ENCODE results near the gene NEK1.
"Not testable (repeated sequence)": the region's sequence is repeated elsewhere in the genome, so short reads cannot be mapped to it uniquely, and the experiment has no call there.

NEK1 gene

DNA sequence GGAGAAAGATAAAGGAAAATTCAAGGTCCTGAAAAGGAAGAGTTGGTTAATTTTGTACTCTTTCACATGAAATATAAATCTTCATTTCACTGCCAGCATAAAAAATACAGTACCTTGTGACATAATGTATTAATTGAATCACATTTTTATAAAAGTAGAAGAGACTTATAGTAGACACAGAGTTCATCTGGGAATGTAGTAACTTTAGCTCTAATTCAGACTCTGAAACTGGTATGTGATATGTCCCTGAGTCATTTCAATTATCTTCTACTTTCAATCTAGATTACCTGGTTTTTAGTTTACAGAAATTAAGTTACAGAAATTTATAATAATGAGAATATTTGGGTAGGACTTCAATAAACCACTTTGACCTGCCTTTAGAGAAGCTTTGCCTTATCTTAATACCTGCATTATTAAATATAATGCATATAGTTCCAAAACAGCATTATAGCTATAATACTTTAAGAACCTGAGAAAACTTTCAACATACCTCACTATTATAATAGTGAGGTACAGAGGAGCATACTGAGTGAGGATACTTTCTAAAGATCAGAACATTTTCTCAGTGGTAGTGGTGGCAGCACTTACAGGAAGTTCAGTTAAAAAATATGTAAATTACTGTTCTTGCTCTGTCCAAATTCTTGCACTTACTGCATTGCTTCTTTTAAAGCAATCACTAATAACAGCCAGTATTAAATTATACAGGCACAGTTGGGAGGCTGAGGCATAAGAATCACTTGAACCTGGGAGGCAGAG, 11.2 kb downstream of the NEK1 start:
- DNase-seq (ENCODE audit: low read depth), result no peak

- DNase-seq (ENCODE audit: low read depth), result no peak
Observed at GRCh38 chr4:169594560-169595195, 17.7 kb downstream of the NEK1 start.

- DNase-seq (ENCODE audit: low read depth), result no peak
Observed at GRCh38 chr4:169593050-169593560, 19.3 kb downstream of the NEK1 start.

DNA sequence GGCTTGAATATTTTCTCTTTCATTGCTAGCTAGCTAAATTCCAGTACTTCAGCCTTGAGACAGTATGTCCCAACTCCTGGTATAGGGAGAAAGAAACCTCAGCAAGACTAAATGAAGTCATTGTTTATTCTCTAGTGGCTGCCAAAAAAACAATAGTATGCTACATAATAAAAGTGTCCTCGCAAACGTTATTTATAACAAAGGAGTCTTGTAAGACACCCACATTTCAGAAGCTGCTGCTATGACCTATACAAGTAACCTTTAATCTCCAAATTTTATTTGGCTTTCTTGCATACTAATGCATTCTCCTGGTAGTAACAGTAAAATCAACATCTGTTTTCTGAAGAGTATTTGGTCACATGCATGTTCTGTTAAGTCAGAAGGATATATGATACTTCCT, 28.8 kb downstream of the NEK1 start:
- no peak for DNase-seq (ENCODE audit: low read depth)

GRCh38 chr4:169582706-169583105, 29.7 kb downstream of the NEK1 start:
- no peak for DNase-seq (ENCODE audit: low read depth)

GRCh38 chr4:169582203-169582602, 30.2 kb downstream of the NEK1 start:
- no peak for DNase-seq (ENCODE audit: low read depth)

DNA sequence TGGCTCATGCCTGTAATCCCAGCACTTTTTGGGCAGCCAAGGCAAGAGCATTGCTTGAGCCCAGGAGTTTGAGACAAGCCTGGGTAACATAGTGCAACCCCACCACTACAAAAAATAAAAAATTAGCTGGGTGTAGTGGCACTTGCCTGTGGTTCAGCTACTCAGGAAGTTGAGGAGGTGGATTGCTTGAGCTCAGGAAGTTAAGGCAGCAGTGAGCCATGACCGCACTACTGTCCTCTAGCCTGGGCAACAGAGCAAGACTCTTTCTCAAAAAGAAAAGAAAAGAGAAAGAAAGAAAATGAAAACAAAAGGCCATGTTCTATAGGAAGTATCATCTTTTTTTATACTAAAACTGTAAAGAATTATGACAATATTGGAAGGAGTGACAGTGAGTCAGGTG, 38.5 kb downstream of the NEK1 start:
- DNase-seq (ENCODE audit: low read depth), result no peak

GRCh38 chr4:169571435-169571834, 40.9 kb downstream of the NEK1 start:
- no peak for DNase-seq (ENCODE audit: low read depth)

DNA sequence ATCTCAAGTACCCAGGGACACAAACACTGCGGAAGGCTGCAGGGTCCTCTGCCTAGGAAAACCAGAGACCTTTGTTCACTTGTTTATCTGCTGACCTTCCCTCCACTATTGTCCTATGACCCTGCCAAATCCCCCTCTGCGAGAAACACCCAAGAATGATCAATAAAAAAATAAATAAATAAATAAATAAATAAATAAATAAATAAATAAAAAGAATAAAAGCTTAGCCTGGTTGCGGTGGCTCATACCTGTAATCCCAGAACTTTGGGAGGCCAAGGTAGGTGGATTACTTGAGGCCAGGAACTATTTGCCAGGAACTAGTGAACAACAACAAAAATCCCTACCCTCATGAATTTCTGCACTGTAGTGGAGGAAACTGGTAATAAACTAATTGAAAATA, 41.4 kb downstream of the NEK1 start:
- DNase-seq (ENCODE audit: low read depth), result not testable (repeated sequence)

DNA sequence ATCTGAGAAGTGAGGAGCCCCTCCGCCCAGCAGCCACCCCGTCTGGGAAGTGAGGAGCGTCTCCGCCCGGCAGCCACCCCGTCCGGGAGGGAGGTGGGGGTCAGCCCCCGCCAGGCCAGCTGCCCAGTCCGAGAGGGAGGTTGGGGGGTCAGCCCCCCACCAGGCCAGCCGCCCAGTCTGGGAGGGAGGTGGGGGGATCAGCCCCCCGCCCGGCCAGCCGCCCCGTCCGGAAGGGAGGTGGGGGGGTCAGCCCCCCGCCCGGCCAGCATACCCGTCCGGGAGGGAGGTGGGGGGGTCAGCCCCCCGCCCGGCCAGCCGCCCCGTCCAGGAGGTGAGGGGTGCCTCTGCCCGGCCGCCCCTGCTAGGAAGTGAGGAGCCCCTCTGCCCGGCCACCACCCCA, 42.1 kb downstream of the NEK1 start:
- DNase-seq (ENCODE audit: low read depth), result not testable (repeated sequence)

DNA sequence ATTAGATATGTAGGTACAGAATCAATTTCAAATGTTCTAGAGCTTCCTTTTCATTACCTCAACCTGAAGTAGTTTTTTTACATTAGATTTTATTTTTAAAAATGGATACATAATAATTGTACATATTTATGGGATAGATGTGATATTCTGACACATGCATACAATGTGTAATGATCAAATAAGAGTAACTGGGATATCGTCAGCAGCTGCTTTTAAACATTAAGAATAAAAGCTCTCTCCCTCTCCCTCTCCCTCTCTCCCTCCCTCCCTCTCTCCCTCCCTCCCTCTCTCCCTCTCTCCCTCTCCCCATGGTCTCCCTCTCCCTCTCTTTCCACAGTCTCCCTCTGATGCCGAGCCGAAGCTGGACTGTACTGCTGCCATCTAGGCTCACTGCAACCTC, 43.2 kb downstream of the NEK1 start:
- DNase-seq (ENCODE audit: low read depth), result not testable (repeated sequence)

- DNase-seq (ENCODE audit: low read depth), result no peak
Observed at GRCh38 chr4:169567916-169568315, 44.5 kb downstream of the NEK1 start.

- no peak for DNase-seq (ENCODE audit: low read depth)
Observed at GRCh38 chr4:169566021-169566818, 46.2 kb downstream of the NEK1 start.

DNA sequence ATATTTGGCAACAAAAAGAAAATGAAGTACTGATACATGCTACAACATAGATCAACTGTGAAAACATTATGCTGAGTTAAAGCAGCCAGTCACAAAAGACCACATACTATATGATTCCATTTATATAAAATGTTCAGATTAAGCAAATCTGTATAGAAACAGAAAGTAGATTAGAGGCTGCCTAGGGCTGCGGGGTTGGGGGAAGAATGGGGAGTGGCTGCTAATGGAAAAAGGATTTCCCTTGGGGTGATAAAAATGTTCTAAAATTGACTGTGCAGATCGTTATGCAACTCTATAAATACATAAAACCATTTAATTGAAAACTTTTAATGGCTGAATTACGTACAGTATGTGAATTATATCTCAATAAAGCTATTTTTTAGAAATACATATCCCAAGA, 46.8 kb downstream of the NEK1 start:
- DNase-seq (ENCODE audit: low read depth), result no peak

GRCh38 chr4:169557061-169557636, 55.2 kb downstream of the NEK1 start:
- no peak for DNase-seq (ENCODE audit: low read depth)

- DNase-seq (ENCODE audit: low read depth), result not testable (repeated sequence)
Observed at GRCh38 chr4:169546548-169546947, 65.8 kb downstream of the NEK1 start.

- no peak for DNase-seq (ENCODE audit: low read depth)
Observed at GRCh38 chr4:169540774-169541173, 71.6 kb downstream of the NEK1 start.

- DNase-seq (ENCODE audit: low read depth), result no peak
Observed at GRCh38 chr4:169530048-169530447, 82.3 kb downstream of the NEK1 start.

DNA sequence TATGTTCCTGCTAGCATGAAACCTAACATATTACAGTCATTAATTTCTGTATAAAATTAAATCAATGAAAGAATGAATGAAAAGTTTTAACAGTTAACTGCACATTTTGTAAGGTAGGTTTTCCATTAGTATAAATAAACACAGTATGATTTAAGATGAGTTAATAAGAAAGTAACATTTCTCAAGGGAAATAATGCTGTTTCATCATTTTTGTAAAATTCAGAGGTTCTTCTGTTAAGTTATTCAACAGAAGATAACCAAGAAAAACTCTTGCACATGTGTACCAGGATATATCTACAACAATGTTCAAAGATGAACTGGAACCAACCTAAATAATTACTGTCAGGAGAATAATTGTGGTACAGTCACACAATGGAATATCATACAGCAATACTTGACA, 88.6 kb downstream of the NEK1 start:
- DNase-seq (ENCODE audit: low read depth), result no peak

DNA sequence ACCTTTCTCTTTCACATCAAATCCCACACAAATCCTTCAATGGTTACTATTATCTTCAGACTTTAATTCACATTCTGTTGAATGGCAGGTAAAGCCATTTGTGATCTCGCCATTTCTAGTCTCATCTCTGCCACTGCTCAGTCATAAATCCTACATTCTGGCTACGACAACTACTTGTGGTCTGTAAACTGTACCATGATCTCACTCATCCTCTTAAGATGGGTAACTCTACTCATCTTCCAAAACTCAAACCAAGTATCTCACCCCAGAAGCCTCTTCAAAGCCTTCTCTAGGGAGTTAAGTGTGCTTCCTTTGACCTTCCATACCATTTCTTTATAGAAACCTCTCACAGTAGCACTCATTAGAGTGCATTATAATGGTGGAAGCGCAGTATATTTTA, 101.8 kb downstream of the NEK1 start:
- DNase-seq (ENCODE audit: low read depth), result no peak

DNA sequence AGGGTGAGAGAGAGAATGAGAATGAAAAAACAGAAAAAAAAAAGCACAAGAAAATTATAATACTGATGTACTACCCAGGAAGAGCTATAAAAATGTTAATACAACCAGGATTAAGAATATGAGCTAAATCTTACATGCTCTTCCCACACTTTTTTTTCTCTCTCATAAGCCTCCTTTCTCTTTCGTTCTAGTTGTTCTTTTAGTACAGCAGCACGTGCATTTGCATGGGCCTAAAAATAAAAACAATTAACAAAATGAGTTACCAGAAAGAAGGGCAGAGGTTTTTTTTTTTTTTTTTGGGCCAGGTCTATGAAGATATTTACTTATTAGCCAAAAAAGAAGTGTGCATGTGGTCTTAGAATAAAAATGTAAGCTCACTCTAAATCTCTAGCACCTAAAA, 105.5 kb downstream of the NEK1 start:
- no peak for DNase-seq (ENCODE audit: low read depth)

- not testable (repeated sequence) for DNase-seq (ENCODE audit: low read depth)
Observed at GRCh38 chr4:169499907-169500306, 112.5 kb downstream of the NEK1 start.

Data from stimulated activated CD8-positive, alpha-beta memory T cell treated with anti-CD3 and anti-CD28 coated beads, Interleukin-15, amount 100 ng/mL, for 1 hour (primary cell).